Measurements from ENCODE around the gene ARID3A. TPM values are rescaled to one million over a fixed set of nuclear protein-coding genes. Genes with fewer than 3 reads are reported as not detected.

The ARID3A gene
- total RNA-seq, 1 donor from 2014 or later = 149 TPM

DNA sequence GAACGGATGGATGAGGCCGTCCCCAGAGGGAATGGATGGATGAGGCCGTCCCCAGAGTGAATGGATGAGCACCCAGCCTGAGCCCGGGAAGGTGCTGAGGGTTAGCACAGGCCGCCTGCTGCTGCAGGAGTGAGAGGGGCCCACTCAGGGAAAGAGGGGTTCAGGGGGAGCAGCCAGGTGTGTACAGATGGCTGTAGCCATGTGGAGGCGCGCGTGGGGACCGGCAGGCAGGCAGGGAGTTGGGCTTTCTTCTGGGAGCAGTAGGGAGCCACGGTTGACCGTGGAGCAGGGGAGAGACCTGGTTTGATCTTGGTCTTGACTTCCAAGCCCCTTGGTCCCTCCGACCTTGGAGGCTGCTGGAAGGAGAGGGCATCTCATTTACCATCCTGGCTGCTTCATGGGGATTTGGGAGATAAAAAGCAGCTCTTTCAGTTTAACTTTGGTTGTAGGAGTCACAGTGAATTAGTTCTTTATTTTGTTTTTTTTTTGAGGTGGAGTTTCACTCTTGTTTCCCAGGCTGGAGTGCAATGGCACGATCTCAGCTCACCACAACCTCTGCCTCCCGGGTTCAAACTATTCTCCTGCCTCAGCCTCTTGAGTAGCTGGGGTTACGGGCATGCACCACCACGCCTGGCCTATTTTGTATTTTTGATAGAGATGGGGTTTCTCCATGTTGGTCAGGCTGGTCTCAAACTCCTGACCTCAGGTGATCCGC lies 24.7 kb downstream of the ARID3A start:
- Mint-ChIP-seq H3K27ac (peak overlapping the region; percentile 81), H3K4me3 (ENCODE audit: low read depth) (no peak overlapping the region), H3K4me1 (ENCODE audit: low read depth) (peaks cover 24% of the 10 kb centered on the region), H3K27me3 (no peaks in the 10 kb centered on the region), H3K36me3 (ENCODE audit: insufficient read depth) (no peaks in the 10 kb centered on the region), H3K9me3 (ENCODE audit: low read depth) (no peaks in the 10 kb centered on the region)
- DNase-seq (ENCODE audit: low spot score, unreplicated experiment) = no peak
- TF ChIP-seq CTCF (IDR thresholded peaks at IDR 0.05; ENCODE audit: unreplicated experiment) = no peak

DNA sequence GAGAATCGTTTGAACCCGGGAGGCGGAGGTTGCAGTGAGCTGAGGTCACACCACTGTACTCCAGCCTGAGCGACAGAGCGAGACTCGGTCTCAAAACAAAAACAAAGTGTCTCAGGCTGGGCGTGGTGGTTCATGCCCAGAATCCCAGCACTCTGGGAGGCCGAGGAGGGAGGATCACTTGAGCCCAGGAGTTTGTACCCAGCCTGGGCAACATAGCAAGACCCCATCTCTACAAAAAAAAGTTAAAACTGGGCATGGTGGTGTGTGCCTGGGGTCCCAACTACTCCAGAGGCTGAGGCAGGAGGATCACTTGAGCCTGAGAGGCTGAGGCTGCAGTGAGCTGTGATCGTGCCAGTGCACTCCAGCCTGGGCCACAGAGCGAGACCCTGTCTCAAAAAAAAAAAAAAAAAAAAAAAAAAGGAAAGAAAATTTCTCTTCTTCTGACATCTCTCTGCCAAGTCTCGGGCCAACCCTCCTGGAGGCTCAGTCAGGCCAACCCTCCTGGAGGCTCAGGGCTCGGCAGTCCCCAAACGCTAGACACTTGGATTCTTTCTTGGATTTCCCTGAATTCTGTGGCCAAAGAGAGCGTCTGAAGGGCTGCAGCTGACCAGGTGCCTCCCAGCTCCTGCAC lies 26.3 kb downstream of the ARID3A start:
- H3K4me3 Mint-ChIP-seq (ENCODE audit: low read depth) = peak overlapping the region; percentile 45
- H3K27ac Mint-ChIP-seq = peak overlapping the region; percentile 97
- H3K27me3 Mint-ChIP-seq = no peaks in the 10 kb centered on the region
- TF ChIP-seq CTCF (IDR thresholded peaks at IDR 0.05; ENCODE audit: unreplicated experiment) = no peak
- H3K9me3 Mint-ChIP-seq (ENCODE audit: low read depth) = no peaks in the 10 kb centered on the region
- peaks cover 31% of the 10 kb centered on the region for H3K4me1 Mint-ChIP-seq (ENCODE audit: low read depth)
- H3K36me3 Mint-ChIP-seq (ENCODE audit: insufficient read depth) = no peaks in the 10 kb centered on the region
- no peak for DNase-seq (ENCODE audit: low spot score, unreplicated experiment)

- Mint-ChIP-seq H3K36me3 (ENCODE audit: insufficient read depth) (no peaks in the 10 kb centered on the region), H3K4me3 (ENCODE audit: low read depth) (peak overlapping the region; percentile 62), H3K9me3 (ENCODE audit: low read depth) (no peaks in the 10 kb centered on the region), H3K4me1 (ENCODE audit: low read depth) (peaks cover 34% of the 10 kb centered on the region), H3K27me3 (no peaks in the 10 kb centered on the region), H3K27ac (peak overlapping the region; percentile 97)
- no peak for TF ChIP-seq CTCF (IDR thresholded peaks at IDR 0.05; ENCODE audit: unreplicated experiment)
- DNase-seq (ENCODE audit: low spot score, unreplicated experiment) = peak; percentile 59
These were observed 27.0 kb downstream of the ARID3A start for GRCh38 chr19:952680-953444.

- Mint-ChIP-seq H3K27ac (peak overlapping the region; percentile 96), H3K27me3 (no peaks in the 10 kb centered on the region), H3K9me3 (ENCODE audit: low read depth) (no peaks in the 10 kb centered on the region), H3K4me1 (ENCODE audit: low read depth) (peaks cover 35% of the 10 kb centered on the region), H3K4me3 (ENCODE audit: low read depth) (peak overlapping the region; percentile 52), H3K36me3 (ENCODE audit: insufficient read depth) (no peaks in the 10 kb centered on the region)
- DNase-seq (ENCODE audit: low spot score, unreplicated experiment) = no peak
- TF ChIP-seq CTCF (IDR thresholded peaks at IDR 0.05; ENCODE audit: unreplicated experiment) = no peak
These were observed 27.8 kb downstream of the ARID3A start for GRCh38 chr19:953445-954271.
